Astrocyte (in vitro differentiated cells and primary cell): ENCODE results near the gene NRARP.

Experiments
- EZH2 ChIP-seq: IDR thresholded peaks from 2 replicates; pipeline ENCODE4 v1.6.1; 2012; ENCODE audit warnings: mild to moderate bottlenecking, low read length, inconsistent platforms; ENCODE audit not compliant: insufficient read depth
- TF ChIP-seq, protein P1 (sequence below): IDR thresholded peaks from 2 replicates; pipeline ENCODE4 v1.5.1; 2011; ENCODE audit warnings: low read depth, mild to moderate bottlenecking, inconsistent platforms, low read length, moderate library complexity; ENCODE audit not compliant: insufficient read depth

DNA sequence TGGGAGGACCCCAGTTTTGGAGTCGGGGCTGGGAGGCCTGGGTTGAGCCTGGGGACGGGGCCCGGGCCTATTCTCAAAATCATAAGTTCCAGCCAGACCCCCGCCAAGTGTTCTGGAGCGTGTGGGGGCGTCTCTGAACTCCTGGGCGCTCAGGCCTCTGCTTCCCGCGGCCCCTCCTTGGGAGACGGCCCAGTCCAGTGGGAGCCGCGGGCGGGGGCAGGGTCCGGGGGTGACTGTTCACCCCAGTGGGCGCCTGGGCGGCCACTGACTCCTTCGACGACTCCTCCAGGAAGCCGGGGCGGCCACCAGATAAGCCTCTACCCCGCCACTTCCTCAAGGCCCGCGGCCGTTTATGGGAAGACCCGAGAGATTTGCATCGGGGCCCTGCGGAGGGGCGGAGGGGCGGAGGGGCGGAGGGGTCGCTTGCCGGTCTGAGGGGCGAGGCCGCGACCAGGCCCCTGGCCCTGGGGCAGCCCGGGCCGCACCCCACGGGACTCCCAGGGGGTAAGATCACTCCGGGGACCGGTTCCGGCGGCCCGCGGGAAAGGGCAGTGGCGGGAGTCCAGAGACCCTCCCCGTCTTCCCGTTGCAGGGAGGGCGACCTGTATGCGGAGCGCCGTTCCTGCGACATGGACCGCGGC is 23.9 kb downstream of the NRARP start:
- TF ChIP-seq, protein P1, sequence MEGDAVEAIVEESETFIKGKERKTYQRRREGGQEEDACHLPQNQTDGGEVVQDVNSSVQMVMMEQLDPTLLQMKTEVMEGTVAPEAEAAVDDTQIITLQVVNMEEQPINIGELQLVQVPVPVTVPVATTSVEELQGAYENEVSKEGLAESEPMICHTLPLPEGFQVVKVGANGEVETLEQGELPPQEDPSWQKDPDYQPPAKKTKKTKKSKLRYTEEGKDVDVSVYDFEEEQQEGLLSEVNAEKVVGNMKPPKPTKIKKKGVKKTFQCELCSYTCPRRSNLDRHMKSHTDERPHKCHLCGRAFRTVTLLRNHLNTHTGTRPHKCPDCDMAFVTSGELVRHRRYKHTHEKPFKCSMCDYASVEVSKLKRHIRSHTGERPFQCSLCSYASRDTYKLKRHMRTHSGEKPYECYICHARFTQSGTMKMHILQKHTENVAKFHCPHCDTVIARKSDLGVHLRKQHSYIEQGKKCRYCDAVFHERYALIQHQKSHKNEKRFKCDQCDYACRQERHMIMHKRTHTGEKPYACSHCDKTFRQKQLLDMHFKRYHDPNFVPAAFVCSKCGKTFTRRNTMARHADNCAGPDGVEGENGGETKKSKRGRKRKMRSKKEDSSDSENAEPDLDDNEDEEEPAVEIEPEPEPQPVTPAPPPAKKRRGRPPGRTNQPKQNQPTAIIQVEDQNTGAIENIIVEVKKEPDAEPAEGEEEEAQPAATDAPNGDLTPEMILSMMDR = no peak
- no peak for TF ChIP-seq EZH2
